Choroid plexus epithelial cell (primary cell): ENCODE measurements around the gene TAF4B.

Experiments
- DNase-seq: peaks from one replicate; pipeline ENCODE4 v3.0.0-alpha.2; 2010; ENCODE audit warnings: low read depth
- H3K4me3 ChIP-seq: 2 replicates; pipeline ENCODE4 v1.5.1; 2011; ENCODE audit warnings: low read depth, mild to moderate bottlenecking, control low read depth, low read length, moderate library complexity
- CTCF ChIP-seq: conservative IDR thresholded peaks from 2 replicates; pipeline ENCODE4 v1.5.1; 2011; ENCODE audit warnings: low read depth, mild to moderate bottlenecking, control low read depth, inconsistent platforms, low read length, moderate library complexity

TAF4B gene

GRCh38 chr18:26422472-26423162 is 196.4 kb downstream of the TAF4B start:
- no peak for TF ChIP-seq CTCF

GRCh38 chr18:26424428-26425147 is 198.3 kb downstream of the TAF4B start:
- no peak for TF ChIP-seq CTCF
- no peak for DNase-seq
- no peak overlapping the region for H3K4me3 ChIP-seq

More at GRCh38 chr18:26422472-26423162, 196.4 kb downstream of the TAF4B start:
- H3K4me3 ChIP-seq = no peak overlapping the region
- DNase-seq = no peak

- DNase-seq = peak; percentile 31
- H3K4me3 ChIP-seq = no peak overlapping the region
- no peak for TF ChIP-seq CTCF
Measured at GRCh38 chr18:26425148-26425531, 198.9 kb downstream of the TAF4B start.

GRCh38 chr18:26429535-26430226 is 203.4 kb downstream of the TAF4B start:
- H3K4me3 ChIP-seq = no peak overlapping the region
- no peak for TF ChIP-seq CTCF
- peak; percentile 89 for DNase-seq

- TF ChIP-seq CTCF = no peak
- H3K4me3 ChIP-seq = no peak overlapping the region
- no peak for DNase-seq
Measured at GRCh38 chr18:26432651-26433424, 206.6 kb downstream of the TAF4B start.

- DNase-seq = peak; percentile 36
- no peak overlapping the region for H3K4me3 ChIP-seq
- no peak for TF ChIP-seq CTCF
Measured at GRCh38 chr18:26434887-26435286, 208.6 kb downstream of the TAF4B start.
